Activated CD4-positive, alpha-beta T cell treated with anti-CD3 and anti-CD28 coated beads, Interleukin-2, amount 50 U/mL, for 4 hours (primary cell): ENCODE measurements around the gene VWA8.
"Not testable (repeated sequence)": the region's sequence is repeated elsewhere in the genome, so short reads cannot be mapped to it uniquely, and the experiment has no call there.

Experiments used
- DNase-seq, 2 experiments: peaks; one replicate each; pipeline ENCODE4 v3.0.0-alpha.2; 2020

VWA8 gene

DNA sequence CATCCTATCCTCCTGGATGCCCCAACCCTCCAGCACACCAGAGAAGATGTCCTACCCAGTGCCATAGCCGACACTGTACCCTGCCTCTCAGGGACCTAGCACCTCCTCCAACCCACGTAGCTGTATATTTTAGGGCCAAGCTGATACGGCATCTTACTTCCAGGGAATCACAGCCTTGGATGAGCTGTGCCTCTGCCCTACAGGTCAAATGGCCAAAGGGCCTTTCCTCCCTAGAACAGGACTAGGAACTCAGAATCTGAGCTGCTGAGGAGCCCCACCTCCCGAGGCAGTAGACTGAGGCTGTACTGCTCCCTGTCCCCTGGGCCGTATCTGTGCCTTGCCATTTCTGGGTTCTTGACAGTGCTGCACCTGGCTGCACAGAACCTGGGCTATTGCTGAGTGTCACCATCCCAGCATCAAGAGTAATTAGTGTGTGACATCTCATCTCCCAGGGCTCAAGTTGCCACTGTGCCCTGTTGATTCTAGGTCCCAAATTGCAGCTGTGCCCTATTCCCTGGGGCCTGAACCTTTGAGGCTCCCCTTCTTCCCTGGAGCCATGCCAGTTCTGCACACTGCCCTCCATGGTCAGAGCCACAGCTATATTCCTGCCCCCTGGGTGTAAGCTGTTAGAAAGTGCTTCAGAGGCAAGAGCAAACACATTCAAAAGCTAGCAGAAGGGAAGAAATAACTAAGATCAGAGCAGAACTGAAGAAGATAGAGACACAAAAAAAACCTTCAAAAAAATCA is 41.0 kb downstream of the VWA8 start:
- DNase-seq: no peak

DNA sequence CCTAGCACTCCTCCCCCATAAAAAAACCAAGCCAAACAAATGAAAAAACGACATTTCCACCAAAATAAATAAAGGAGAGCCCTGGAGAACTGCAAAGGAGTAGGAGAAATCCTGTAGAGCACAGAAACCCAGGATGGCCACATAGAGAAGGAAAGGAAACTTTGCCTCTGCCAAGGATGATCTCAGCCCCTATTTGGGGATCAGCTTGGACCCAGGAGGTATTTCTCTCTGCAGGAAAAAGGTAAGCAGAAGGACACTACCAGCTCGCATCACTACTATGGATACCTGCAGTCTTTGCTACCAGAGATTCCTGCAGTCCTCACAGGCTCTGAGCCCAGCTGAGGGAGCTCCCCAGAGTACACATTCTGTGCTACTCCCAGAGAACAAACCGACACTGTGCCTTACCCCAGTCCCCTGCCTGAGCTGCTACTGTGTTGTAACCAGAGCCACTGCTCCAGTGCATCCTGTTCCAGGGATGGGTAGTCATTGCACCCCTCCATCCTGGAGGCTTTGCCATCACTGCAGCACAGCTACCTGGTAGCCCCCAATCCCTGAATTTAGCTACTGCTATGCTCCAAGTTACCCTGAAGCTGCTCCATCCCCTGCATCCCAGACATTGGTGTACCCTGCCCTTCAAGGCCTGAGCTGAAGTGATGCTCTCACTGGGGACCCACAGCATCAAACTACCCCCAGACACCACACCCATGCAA is 41.7 kb downstream of the VWA8 start:
- no peak for DNase-seq

DNA sequence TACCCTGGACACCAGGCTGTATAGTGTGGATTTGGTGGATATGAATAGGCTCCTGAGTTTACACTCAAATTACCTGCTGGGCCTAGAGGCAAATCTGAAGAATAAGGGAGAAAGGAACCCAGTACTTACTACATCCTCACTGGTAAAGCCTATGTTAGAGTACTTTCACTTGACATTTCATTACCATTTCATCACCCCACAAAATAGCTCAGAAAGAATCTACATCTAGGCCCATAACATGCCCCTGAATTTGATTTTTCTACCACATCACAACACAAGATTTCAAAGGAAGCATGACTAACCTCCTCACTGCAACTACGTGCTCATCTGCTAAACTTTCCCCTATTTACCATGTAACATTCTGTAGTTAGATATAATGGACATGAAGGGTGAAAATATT is 43.3 kb downstream of the VWA8 start:
- no peak for DNase-seq

DNA sequence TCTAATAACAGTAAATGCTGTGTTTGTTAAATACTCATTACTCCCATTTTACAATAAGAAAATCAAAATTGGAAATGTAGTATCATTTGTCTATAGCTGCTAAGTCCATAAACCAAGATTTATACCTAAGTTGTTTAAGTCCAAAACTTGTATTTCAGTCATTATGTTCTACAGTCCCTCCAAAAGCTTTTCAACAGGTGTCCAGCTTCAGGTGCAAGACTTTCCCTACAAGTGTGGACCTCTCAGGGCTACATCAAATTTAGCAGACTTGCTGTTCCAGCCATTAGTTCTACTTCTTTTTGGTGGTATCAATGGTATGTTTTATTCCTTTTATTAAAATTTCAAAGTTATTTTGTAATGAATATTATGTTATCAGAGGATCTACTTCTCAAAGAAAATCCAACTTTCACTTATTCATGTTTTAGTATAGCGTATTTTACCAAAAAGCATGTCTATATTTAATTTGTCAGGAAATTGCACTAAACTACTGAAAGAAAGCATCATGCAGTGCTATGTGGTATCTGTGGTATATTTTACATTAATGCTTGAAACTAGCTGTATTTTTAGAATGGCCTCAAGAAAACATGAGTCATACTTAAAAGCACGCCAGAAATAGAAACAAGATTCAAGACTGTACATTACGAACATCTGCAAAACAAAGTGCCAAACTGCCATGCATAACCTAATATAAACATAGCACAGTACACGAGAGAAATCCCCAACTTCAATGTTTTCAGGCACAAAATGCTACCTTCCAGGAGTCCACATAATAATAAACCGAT is 44.5 kb downstream of the VWA8 start:
- no peak for DNase-seq

DNA sequence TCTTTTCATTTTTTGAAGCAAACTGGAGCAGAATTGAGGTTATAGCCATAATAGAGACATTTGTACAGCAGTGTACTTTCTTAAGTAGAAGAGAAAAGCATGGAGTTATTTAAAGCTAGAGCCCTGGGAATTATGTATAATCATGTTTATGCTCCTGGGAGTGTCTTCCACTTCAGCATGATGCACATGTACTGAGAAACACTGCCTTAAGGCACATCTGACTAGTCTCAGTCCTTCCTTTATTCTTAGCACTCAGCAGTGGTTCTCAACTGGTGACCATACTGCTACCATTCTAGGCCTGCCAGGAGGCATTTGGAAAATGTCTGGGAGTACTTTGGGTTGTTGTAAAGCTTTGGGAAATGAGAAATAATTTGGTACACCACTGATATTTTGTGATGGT is 45.8 kb downstream of the VWA8 start:
- no peak for DNase-seq

DNA sequence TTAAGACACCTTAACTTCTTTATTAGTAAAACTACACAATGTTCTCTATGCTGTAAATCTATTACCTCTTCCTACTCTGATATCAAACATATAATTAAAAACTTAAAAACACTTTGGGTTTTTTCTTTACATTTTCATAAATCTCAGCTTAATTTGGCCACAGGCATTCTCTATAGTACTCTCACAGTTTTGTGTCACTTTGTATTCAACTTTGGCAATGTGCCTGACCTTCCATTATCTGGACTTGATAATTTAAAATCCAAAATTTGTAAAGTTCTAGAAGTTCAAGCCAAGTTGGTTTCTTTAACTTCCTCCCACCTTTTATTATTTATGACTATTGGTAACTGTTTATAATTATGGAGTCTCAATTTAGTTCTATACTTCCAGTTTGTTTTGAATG is 46.4 kb downstream of the VWA8 start:
- no peak for DNase-seq

DNA sequence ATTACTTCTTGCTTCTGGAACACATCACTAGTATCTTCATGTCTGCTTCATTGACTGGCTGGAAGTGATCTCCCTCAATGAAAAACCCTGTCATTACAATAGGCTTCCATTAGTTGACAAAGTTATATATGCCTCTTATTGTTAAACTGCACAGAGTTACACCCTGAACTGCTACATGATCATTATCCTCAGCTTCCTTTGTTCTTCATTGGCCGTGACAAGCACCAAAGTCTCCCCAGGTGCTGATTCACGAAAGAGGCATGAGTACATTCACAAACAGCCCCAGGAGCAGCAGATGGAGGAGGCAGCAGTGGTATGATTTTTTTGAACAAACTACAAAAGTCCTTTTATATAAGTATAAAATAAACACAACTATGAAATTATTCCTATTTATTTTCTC is 51.4 kb downstream of the VWA8 start:
- DNase-seq: no peak

DNA sequence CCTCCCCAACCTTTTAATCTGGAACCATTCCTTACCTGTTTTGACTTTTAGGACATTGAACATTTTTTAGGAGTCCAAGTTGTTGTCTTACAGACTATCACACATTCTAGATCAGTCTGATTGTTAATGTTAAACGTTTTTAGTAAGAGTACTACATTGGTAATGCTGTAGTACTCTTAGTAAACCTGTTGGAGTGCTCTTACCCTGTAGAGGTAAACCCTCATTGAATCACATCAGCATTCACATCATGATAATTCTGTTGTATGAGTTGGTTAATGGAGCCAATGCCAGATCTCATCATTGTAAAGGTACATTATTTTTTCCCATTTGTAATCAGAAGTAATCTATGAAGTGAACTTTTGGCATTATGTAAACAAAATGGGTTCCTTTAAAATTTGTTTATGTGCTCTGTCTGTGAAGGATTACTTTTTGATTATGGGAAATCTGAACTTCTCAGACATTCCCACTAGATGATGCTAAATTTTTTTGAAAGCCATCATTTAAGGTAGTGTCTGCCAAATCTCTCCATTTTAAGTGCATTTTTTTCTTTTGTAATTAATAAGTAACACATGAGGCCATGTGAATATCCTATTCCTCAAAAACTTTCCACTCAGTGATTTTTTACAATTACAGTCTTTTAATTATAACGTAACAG is 55.2 kb downstream of the VWA8 start:
- DNase-seq: no peak

DNA sequence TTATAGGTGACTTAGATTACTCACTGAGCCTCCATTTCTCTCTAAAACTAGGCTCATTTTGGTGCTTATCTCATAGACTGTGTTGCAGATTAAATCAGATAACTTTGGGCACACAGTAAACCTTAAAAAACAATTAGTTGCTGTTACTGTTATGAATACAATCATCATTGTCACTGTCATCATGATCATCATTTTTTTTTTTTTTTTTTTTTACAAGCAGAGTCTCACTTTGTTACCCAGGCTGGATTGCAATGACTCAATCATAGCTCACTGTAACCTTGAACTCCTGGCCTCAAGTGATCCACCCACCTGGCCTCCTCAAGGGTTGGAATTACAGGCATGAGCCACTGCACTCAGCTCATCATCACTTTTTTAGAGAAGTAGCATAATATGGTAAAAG is 60.0 kb downstream of the VWA8 start:
- DNase-seq: no peak

DNA sequence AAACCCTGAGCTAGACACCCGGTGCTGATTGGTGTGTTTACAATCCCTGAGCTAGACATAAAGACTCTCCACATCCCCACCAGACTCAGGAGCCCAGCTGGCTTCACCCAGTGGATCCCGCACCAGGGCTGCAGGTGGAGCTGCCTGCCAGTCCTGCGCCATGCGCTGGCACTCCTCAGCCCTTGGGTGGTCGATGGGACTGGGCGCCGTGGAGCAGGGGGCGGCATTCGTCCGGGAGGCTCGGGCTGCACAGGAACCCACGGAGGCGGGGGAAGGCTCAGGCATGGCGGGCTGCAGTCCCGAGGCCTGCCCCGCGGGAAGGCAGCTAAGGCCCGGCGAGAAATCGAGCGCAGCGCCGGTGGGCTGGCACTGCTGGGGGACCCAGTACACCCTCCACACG is 62.5 kb downstream of the VWA8 start:
- DNase-seq: not testable (repeated sequence)

DNA sequence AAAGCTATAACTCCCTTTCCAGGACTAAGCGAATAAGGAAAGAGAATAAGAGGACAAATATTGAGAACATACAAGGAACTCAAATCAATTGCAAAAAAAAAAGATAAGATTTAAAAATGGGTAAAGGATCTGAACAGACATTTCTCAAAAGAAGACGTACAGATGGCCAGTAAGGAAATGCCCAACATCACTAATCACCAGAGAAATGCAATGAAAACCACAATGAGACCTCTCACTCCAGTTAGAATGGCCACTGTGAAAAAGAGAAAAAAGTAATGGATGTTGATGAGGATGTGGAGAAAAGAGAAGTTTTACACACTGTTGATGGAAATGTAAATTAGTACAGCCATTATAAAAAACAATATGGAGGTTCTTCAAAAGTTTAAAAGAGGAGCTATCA is 63.8 kb downstream of the VWA8 start:
- no peak for DNase-seq

DNA sequence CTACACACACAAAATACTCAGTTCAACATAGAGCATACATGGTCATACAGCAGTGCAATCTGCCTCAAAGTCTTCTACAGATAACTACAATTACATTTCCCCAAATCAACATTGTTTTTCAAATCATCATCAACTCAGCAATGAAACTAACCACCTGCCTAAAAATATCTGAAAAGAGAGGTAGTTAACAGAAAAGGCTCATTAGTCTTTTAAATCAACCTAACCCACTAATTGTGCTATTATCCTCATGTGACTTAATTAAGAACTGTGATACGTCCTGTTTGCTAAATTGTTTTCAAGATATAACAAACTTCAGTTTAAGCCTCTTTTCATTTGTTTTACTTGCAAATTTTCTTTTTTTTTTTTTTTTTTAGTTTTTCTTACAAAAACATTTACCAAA is 65.4 kb downstream of the VWA8 start:
- DNase-seq: no peak

DNA sequence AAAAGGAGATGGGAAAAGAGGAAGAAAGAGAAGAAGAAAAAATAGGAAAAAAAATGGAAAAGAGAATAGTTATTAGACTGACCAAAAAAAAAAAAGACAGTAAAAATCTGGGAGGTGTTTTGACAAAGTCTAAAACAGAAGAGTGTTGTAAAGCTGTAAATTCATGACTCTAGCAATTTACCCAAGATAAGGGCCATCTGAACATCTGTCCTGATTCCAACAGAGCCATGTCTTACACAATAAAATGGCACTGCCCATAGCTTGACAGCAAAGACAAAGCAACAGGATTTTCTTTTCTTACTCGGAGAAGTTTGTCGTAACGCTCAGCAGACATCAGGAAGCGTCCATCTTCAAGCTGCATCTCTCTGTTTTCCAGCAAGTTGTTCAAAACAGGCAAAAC is 69.8 kb downstream of the VWA8 start:
- no peak for DNase-seq

DNA sequence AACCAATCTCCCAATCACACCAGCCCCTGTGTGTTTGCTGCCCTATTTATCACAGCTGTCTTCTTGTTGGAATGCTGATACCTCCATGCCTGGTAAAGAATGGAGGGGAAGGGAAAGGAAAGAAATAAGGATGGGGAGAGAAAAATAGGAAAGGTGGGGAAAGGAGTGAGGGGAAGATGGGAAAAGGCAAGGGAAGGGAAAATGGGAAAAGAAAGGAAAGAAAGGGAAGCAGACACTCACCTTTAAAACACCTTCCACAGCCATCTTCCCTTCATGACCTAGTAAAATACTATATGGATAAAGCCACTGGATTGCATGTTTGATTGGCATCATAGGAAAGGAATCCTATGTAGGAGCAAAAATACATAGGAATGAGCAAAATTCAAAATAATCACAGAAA is 77.8 kb downstream of the VWA8 start:
- DNase-seq: no peak

DNA sequence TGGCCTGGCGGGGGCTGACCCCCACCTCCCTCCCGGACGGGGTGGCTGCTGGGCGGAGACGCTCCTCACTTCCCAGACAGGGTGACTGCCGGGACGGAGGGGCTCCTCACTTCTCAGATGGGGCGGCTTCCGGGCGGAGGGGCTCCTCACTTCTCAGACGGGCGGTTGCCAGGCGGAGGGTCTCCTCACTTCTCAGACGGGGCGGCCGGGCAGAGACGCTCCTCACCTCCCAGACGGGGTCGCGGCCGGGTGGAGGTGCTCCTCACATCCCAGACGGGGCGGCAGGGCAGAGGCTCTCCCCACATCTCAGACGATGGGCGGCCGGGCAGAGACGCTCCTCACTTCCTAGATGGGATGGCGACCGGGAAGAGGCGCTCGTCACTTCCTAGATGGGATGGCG is 79.0 kb downstream of the VWA8 start:
- DNase-seq: not testable (repeated sequence)

DNA sequence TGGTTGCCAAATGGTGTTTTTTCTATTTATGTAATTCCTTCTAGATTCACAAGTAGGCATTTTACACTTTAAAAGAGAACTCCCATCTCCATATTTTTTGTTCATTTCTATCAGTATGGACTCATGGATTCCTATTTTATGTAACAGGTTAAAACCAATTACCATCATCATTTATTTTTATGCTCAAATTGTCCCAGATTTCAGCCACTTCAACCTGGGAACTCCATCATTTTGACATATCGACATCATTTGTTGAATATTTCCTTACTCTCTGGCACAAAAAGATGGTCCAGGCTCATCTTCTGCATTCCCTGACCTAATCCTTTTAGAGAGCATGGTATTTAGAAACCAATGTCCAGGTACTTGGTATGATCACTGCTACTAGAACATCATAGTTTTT is 79.9 kb downstream of the VWA8 start:
- no peak for DNase-seq

DNA sequence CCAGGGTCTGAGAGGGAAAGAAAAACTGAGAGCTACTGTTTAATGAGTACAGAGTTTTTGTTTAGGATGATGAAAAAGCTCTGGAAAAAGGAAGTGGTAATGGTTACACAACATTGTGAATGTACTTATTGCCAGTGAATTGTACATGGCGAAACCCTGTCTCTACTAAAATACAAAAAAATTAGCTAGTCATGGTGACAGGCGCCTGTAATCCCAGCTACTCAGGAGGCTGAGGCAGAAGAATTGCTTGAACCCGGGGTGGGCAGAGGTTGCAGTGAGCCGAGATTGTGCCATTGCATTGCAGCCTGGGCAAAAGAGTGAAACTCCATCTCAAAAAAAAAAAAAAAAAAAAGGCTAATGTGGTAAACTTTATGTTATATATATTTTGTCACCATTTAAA is 96.3 kb downstream of the VWA8 start:
- DNase-seq: no peak

DNA sequence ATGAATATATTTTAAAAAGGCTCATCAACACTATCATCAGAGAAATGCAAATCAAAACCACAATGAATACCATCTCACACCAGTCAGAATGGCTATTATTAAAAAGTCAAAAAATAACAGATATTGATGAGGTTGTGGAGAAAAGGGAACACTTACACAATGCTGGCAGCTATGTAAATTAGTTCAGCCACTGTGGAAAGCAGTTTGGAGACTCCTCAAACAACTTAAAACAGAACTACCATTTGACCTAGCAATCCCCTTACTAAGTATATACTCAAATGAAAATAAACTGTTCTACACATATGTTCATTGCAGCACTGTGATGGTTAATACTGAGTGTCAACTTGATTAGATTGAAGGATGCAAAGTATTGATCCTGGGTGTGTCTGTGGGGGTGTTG is 98.2 kb downstream of the VWA8 start:
- DNase-seq: not testable (repeated sequence)

DNA sequence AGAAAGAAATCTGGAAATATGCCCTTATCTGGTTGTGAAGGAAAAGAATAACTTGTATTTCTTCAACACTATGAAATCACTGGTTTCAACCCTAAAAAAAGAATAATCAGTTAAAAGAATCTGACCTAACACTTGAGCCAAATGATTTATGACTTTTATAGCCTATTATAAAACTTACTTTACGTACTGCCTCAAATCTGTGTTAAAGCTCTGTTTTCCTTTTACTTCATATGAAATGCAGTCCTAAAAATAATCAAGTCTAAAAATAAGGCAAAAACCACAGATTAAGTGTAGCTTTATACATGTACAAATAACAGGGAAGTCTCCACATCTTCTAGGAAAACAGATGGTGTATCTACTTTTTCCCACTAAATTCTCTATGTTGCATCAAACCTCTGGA is 101.3 kb downstream of the VWA8 start:
- no peak for DNase-seq

DNA sequence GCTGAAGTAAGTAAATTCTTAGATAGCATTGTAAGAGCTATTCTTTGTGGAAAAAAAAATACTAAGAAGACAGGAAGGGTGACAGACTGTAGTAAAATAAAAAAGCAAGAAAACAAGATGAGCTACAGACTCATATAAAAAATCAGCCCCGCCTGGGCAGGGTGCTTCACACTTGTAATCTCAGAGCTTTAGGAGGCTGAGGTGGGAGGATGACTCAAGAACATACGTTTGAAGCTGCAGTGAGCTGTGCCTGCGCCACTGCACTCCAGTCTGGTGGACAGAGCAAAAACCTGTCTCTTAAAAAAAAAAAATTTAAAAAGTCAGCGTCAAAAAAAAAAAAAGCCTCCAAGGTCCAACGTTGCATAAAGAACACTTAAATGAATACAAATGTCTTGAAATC is 102.1 kb downstream of the VWA8 start:
- DNase-seq: no peak

DNA sequence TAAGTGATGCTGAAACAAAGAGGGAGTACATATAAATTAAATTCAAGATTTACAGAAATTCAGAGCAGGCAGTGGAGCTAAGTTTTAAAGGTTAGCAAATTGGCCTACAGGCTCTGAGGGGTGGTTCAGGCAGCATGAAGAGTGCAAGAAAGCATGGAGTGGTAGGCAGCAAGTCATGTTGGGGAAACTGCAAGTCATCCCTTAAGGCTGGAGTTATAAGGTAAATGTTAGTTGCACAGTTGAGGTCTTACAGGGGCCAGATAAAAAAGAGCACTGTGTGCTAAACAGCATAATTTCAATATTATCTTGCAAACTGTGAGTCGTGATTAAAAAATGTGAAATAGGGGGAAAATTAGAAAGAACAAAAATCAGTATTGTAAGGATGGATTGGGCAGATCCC is 106.2 kb downstream of the VWA8 start:
- no peak for DNase-seq

DNA sequence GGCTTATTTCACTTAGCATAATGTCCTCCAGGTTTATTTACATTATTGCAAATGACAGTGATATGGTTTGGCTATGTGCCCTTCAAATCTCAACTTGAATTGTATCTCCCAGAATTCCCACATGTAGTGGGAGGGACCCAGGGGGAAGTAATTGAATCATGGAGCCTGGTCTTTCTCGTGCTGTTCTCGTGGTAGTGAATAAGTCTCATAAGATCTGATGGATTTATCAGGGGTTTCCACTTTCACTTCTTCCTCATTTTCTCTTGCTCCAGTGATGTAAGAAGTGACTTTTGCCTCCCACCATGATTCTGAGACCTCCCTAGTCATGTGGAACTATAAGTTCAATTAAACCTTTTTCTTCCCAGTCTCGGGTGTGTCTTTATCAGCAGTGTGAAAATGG is 109.6 kb downstream of the VWA8 start:
- no peak for DNase-seq

DNA sequence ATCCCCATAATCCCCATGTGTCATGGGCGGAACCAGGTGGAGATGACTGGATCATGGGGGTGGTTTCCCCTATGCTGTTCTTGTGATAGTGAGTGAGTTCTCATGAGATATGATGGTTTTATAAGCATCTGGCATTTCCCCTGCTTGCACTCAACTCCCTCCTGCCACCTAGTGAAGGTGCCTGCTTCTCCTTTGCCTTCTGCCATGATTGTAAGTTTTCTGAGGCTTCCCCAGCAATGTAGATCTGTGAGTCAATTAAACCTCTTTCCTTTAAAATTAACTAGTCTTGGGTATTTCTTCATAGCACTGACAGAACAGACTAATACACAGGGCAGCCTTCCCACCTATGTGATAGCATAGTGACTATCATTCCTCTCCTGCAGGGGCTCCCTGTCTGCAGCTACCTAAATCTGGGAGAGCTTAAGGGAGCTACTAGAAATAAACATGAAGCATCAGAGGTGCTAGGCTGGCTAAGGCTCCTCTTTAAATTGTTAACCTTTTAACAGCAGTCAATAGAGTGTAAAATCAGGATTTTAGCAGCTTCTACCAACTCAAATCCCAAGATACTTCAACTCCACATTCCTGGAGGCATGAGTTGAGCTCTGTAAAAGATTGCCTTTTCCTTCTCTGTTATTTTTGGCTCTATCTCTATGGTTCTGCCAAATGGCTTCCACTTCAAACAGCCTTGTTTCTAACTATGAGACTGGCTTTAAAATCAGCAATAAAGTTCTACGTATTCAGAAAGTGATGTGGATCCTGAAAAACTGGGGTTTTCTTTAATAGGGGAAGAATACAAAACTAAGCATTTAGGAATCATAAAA is 112.3 kb downstream of the VWA8 start:
- DNase-seq: no peak
